Endothelial cell (in vitro differentiated cells): ENCODE results near the gene CAMTA1. TPM values are rescaled to one million over a fixed set of nuclear protein-coding genes. Genes with fewer than 3 reads are reported as not detected.

Experiments
- DNase-seq: peaks from one replicate; pipeline ENCODE4 v3.0.0; 2021; ENCODE audit warnings: low spot score
- H3K27ac Mint-ChIP-seq: one replicate; pipeline ENCODE4 v1.8.0; 2021; ENCODE audit warnings: mixed read lengths, inconsistent platforms; ENCODE audit not compliant: unreplicated experiment
- H3K27me3 Mint-ChIP-seq: one replicate; pipeline ENCODE4 v1.8.0; 2021; ENCODE audit warnings: mild to moderate bottlenecking, moderate library complexity, mixed read lengths, inconsistent platforms; ENCODE audit not compliant: unreplicated experiment
- H3K36me3 Mint-ChIP-seq: one replicate; pipeline ENCODE4 v1.8.0; 2021; ENCODE audit warnings: mild to moderate bottlenecking, low read depth, mixed read lengths, inconsistent platforms; ENCODE audit not compliant: unreplicated experiment
- H3K4me1 Mint-ChIP-seq: one replicate; pipeline ENCODE4 v1.8.0; 2021; ENCODE audit warnings: mild to moderate bottlenecking, mixed read lengths, inconsistent platforms; ENCODE audit not compliant: unreplicated experiment
- H3K4me3 Mint-ChIP-seq: one replicate; pipeline ENCODE4 v1.8.0; 2021; ENCODE audit warnings: mild to moderate bottlenecking, mixed read lengths, inconsistent platforms; ENCODE audit not compliant: unreplicated experiment
- H3K9me3 Mint-ChIP-seq: one replicate; pipeline ENCODE4 v1.8.0; 2021; ENCODE audit warnings: mixed read lengths, inconsistent platforms; ENCODE audit not compliant: unreplicated experiment
- total RNA-seq: library from RNA; stranded (reverse); fragmentation: NEBNext Ultra II Directional; extraction: Animal tissue kit (Norgen Biotek cat#: 25700); gene quantifications from one replicate; pipeline ENCODE4 v1.2.1, GENCODE V29; 2021; ENCODE audit not compliant: unreplicated experiment
- TF ChIP-seq, protein P1 (sequence below): fragments of 200-600 bp; sonication (generic); IDR thresholded peaks from one replicate; pipeline ENCODE4 v1.5.0; 2021; ENCODE audit warnings: antibody characterized with exemption; ENCODE audit not compliant: unreplicated experiment

CAMTA1 gene
- total RNA-seq, 1 donor from 2014 or later: 87.3 TPM

DNA sequence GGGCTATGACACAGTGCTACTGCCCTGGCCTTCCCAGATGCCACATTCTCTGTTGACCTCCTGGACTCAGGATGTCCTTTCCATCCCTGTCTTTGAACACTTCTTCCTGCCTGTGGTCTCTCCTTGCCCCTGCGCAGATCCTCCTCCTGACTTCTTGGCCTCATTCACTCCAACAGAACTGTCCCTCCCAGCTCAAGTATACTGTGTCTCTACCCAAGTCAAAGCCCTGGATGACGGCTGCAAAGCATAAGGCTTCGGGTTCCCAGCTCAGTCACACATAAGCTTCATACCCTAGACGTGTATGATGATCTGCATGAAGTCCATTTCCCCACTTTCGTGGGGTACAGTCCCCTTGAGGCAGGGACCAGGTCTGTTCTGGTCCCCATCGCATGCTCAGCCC is 657.7 kb downstream of the CAMTA1 start:
- Mint-ChIP-seq H3K4me3 (no peak overlapping the region), H3K9me3 (no peaks in the 10 kb centered on the region), H3K4me1 (peaks cover under 1% of the 10 kb centered on the region), H3K36me3 (no peaks in the 10 kb centered on the region), H3K27me3 (peaks cover under 1% of the 10 kb centered on the region), H3K27ac (no peak overlapping the region)
- DNase-seq: no peak
- TF ChIP-seq, protein P1, sequence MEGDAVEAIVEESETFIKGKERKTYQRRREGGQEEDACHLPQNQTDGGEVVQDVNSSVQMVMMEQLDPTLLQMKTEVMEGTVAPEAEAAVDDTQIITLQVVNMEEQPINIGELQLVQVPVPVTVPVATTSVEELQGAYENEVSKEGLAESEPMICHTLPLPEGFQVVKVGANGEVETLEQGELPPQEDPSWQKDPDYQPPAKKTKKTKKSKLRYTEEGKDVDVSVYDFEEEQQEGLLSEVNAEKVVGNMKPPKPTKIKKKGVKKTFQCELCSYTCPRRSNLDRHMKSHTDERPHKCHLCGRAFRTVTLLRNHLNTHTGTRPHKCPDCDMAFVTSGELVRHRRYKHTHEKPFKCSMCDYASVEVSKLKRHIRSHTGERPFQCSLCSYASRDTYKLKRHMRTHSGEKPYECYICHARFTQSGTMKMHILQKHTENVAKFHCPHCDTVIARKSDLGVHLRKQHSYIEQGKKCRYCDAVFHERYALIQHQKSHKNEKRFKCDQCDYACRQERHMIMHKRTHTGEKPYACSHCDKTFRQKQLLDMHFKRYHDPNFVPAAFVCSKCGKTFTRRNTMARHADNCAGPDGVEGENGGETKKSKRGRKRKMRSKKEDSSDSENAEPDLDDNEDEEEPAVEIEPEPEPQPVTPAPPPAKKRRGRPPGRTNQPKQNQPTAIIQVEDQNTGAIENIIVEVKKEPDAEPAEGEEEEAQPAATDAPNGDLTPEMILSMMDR: no peak

DNA sequence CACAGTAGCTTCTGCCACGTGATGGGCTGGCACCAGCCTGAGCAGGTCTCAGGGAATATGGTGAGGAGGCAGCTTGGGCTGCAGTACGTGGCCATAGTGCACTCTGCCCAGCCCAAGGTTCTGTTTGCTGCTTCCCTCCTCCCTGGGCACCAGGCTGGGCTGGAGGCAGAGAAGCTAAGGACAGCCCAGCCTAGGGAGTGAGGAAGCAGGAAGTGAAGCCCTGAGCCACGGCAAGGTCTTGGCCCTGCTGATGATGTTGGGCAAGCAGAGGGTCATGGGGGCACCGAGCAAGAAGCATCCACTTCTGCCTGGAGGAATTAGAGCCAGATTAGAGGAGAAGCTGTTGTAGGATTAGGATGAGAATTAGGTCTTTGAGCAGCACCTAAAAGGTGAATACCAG is 659.1 kb downstream of the CAMTA1 start:
- no peak for DNase-seq
- H3K4me3 Mint-ChIP-seq: no peak overlapping the region
- no peaks in the 10 kb centered on the region for H3K4me1 Mint-ChIP-seq
- H3K27me3 Mint-ChIP-seq: no peaks in the 10 kb centered on the region
- no peak overlapping the region for H3K27ac Mint-ChIP-seq
- no peaks in the 10 kb centered on the region for H3K36me3 Mint-ChIP-seq
- TF ChIP-seq, protein P1: no peak
- H3K9me3 Mint-ChIP-seq: no peaks in the 10 kb centered on the region

DNA sequence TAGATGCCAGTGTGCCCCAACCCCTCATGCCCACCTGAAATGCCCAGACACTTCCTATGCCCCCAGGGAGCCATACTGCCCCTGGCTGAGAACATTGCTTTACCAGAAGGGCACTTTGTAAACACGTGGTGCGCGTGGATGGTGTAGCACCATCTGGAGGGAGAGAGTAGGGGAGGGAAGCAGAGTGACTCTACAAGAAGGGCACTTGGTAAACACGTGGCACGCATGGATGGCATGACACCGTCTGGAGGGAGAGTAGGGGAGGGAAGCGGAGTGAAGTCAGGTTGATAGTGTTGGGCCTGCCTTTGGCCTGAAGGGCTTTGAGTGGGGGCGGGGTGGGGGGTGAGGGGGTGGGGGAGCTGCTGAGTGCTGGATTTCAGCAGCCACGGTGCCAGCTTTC is 661.8 kb downstream of the CAMTA1 start:
- DNase-seq: no peak
- Mint-ChIP-seq H3K9me3 (no peaks in the 10 kb centered on the region), H3K27ac (no peak overlapping the region), H3K27me3 (no peaks in the 10 kb centered on the region), H3K36me3 (peaks cover 3% of the 10 kb centered on the region), H3K4me3 (no peak overlapping the region), H3K4me1 (no peaks in the 10 kb centered on the region)
- TF ChIP-seq, protein P1: no peak

DNA sequence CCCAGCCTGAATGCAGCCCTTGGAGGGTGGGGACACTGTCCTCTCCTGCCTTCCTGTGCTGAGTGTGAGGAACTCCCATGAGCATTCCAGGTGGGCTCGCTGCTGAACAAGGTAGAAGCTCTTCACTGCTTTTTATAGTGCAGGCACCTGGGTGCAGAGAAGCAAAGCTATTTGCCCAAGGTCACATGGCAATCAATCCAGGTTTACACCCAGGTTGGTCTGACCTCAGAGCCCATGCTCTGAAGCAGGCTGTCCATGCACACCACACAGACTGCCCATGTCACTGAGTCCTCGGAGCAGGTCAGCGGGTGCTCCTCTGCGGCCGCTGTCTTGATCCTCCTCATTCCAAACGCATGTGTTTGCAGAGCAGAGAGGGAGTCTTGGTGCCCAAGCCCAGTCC is 662.5 kb downstream of the CAMTA1 start:
- Mint-ChIP-seq H3K4me1 (no peaks in the 10 kb centered on the region), H3K4me3 (no peak overlapping the region), H3K27me3 (no peaks in the 10 kb centered on the region), H3K9me3 (no peaks in the 10 kb centered on the region), H3K36me3 (peaks cover 3% of the 10 kb centered on the region), H3K27ac (no peak overlapping the region)
- TF ChIP-seq, protein P1: no peak
- DNase-seq: no peak

DNA sequence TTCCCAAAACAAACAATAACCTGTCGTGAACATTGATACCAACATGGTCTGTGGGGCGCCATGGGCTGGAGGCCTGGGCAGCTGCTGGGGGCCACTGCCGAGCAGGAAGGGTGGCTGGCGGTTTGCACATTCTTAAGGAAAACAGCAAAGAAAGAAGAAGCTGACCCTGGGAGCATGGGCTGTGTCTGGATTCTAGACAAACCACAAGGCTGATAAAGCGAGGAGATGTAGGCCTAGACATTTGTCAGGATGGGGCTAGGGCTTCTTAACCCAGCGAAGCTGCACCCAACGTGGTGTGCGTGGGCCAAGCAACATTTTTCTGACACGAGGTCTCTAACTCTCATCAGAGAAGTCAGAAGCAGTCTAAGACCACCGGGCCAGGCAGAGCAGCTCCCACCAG is 663.7 kb downstream of the CAMTA1 start:
- Mint-ChIP-seq H3K36me3 (peaks cover 3% of the 10 kb centered on the region), H3K9me3 (no peaks in the 10 kb centered on the region), H3K4me3 (no peak overlapping the region), H3K27ac (no peak overlapping the region), H3K27me3 (peaks cover 2% of the 10 kb centered on the region), H3K4me1 (peaks cover 4% of the 10 kb centered on the region)
- TF ChIP-seq, protein P1: no peak
- DNase-seq: no peak
